ENCODE measurements around the gene CD44.

The CD44 gene

GRCh38 chr11:35281169-35281688 lies 142.3 kb downstream of the CD44 start:
- Histone ChIP-seq H3K9me2 (ENCODE audit: low read depth, low read length) (no peaks in the 10 kb centered on the region), H3K36me3 (ENCODE audit: insufficient read depth, low read length) (no peaks in the 10 kb centered on the region), H4K20me1 (ENCODE audit: insufficient read depth, low read length) (no peaks in the 10 kb centered on the region), H3K9ac (ENCODE audit: low read length) (no peak overlapping the region), H3K9me3 (ENCODE audit: low read length) (no peaks in the 10 kb centered on the region), H3K27ac (ENCODE audit: low read depth, low read length, poor library complexity, severe bottlenecking) (no peak overlapping the region), H3K79me2 (ENCODE audit: insufficient read depth, low read length) (no peaks in the 10 kb centered on the region), H3K27me3 (ENCODE audit: insufficient read depth, low read length) (no peaks in the 10 kb centered on the region), H3K4me1 (ENCODE audit: insufficient read depth, low read length, severe bottlenecking) (no peaks in the 10 kb centered on the region), H2AFZ (ENCODE audit: low read length) (no peak overlapping the region), H3F3A (ENCODE audit: insufficient read depth, low read length) (no peaks in the 10 kb centered on the region), H3K4me3 (ENCODE audit: low read depth, low read length, poor library complexity, severe bottlenecking) (no peak overlapping the region), H3K4me2 (ENCODE audit: low read length) (no peak overlapping the region)
- TF ChIP-seq EZH2 (IDR thresholded peaks at IDR 0.05; ENCODE audit: borderline replicate concordance, low read length) = no peak
- no peak for TF ChIP-seq CTCF (IDR thresholded peaks at IDR 0.05; ENCODE audit: low read length)
